Neural progenitor cell (in vitro differentiated cells): ENCODE measurements around the gene PVALEF. TPM values are rescaled to one million over a fixed set of nuclear protein-coding genes. Genes with fewer than 3 reads are reported as not detected.

Source experiments
- DNase-seq: peaks from one replicate; pipeline ENCODE4 v3.0.0-alpha.2; 2016; ENCODE audit warnings: low spot score
- H2AFZ ChIP-seq: fragments of 200-600 bp; sonication (generic); replicated peaks from 2 replicates; pipeline ENCODE4 v1.6.1; 2016; ENCODE audit warnings: antibody characterized with exemption
- H3F3A ChIP-seq: fragments of 200-600 bp; sonication (generic); 2 replicates; pipeline ENCODE4 v1.6.1; 2016; ENCODE audit warnings: antibody characterized with exemption, low read depth
- H3K27ac ChIP-seq: fragments of 200-600 bp; sonication (generic); 2 replicates; pipeline ENCODE4 v1.5.1; 2016; ENCODE audit warnings: mild to moderate bottlenecking
- H3K27me3 ChIP-seq: fragments of 200-600 bp; sonication (generic); 2 replicates; pipeline ENCODE4 v1.6.1; 2016; ENCODE audit warnings: mild to moderate bottlenecking, moderate library complexity
- H3K36me3 ChIP-seq: fragments of 200-600 bp; sonication (generic); 2 replicates; pipeline ENCODE4 v1.5.1; 2016
- H3K4me1 ChIP-seq: fragments of 200-600 bp; sonication (generic); 2 replicates; pipeline ENCODE4 v1.6.1; 2016; ENCODE audit warnings: mixed run types
- H3K4me2 ChIP-seq: fragments of 200-600 bp; sonication (generic); 2 replicates; pipeline ENCODE4 v1.6.1; 2016
- H3K4me3 ChIP-seq: fragments of 200-600 bp; sonication (generic); 2 replicates; pipeline ENCODE4 v1.5.1; 2016
- H3K79me2 ChIP-seq: fragments of 200-600 bp; sonication (generic); 2 replicates; pipeline ENCODE4 v1.6.1; 2016; ENCODE audit warnings: low read depth
- H3K9ac ChIP-seq: fragments of 200-600 bp; sonication (generic); 2 replicates; pipeline ENCODE4 v1.6.1; 2016
- H3K9me3 ChIP-seq: fragments of 200-600 bp; sonication (generic); 2 replicates; pipeline ENCODE4 v1.5.1; 2016; ENCODE audit warnings: low read depth
- H4K20me1 ChIP-seq: fragments of 200-600 bp; sonication (generic); 2 replicates; pipeline ENCODE4 v1.6.1; 2016; ENCODE audit warnings: low read depth
- H3K27ac Mint-ChIP-seq: 3 replicates; pipeline ENCODE4 v1.8.0; 2021; ENCODE audit warnings: mixed read lengths
- H3K27me3 Mint-ChIP-seq: 2 replicates; pipeline ENCODE4 v1.8.0; 2022; ENCODE audit warnings: low read depth, mild to moderate bottlenecking, inconsistent platforms, moderate library complexity, mixed read lengths; ENCODE audit not compliant: insufficient read depth
- H3K36me3 Mint-ChIP-seq: 3 replicates; pipeline ENCODE4 v1.8.0; 2021; ENCODE audit warnings: mixed read lengths
- H3K4me1 Mint-ChIP-seq: 3 replicates; pipeline ENCODE4 v1.8.0; 2021; ENCODE audit warnings: mixed read lengths
- H3K4me3 Mint-ChIP-seq: 3 replicates; pipeline ENCODE4 v1.8.0; 2021; ENCODE audit warnings: mild to moderate bottlenecking, moderate library complexity, mixed read lengths
- H3K9me3 Mint-ChIP-seq: 3 replicates; pipeline ENCODE4 v1.8.0; 2020; ENCODE audit warnings: mixed read lengths
- CTCF ChIP-seq: fragments of 200-600 bp; sonication (generic); IDR thresholded peaks from 2 replicates; pipeline ENCODE4 v1.5.1; 2017; ENCODE audit warnings: antibody characterized with exemption, mild to moderate bottlenecking
- EZH2 ChIP-seq: fragments of 200-600 bp; sonication (generic); IDR thresholded peaks from 2 replicates; pipeline ENCODE4 v1.6.1; 2017; ENCODE audit warnings: antibody characterized with exemption, mild to moderate bottlenecking, moderate library complexity
- EZH2phosphoT487 ChIP-seq: fragments of 200-600 bp; sonication (generic); IDR thresholded peaks from 2 replicates; pipeline ENCODE4 v1.6.1; 2017; ENCODE audit warnings: antibody characterized with exemption
- total RNA-seq: library from RNA; depleted of rRNA; stranded (reverse); fragments of >200 nt; gene quantifications from 2 replicates; pipeline ENCODE4 v1.2.3, GENCODE V29; 2015; ENCODE audit warnings: low replicate concordance

PVALEF gene
- total RNA-seq, 1 donor from 2014 or later: not detected

DNA sequence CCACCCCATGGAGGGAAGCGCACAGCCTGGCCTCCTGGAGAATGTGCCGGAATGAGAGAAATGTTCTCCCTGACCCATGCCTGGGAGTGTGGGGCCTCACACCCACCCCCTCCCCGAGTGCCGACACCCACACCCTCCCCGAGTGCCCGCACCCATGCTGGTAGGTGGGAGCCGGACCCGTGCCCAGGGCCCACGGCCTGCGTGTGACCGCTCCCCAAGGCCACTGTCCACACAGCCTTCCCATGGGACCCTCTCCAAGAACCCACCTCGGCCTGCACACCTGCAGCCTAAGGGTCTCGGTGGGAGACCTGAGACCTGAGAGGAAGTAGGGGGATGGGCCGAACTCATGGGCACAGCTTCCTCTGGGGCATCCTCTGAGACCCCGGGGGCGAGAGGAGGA lies 3.3 kb upstream of the PVALEF start:
- Mint-ChIP-seq H3K9me3 (no peaks in the 10 kb centered on the region), H3K27ac (no peak overlapping the region), H3K4me3 (no peak overlapping the region), H3K27me3 (no peaks in the 10 kb centered on the region), H3K4me1 (peaks cover 7% of the 10 kb centered on the region), H3K36me3 (no peaks in the 10 kb centered on the region)
- no peak overlapping the region for H2AFZ ChIP-seq
- TF ChIP-seq EZH2phosphoT487 (no peak), CTCF (no peak), EZH2 (no peak)
- H3K9ac ChIP-seq: no peak overlapping the region
- H3K9me3 ChIP-seq: no peaks in the 10 kb centered on the region
- H3K4me2 ChIP-seq: no peak overlapping the region
- H3K27ac ChIP-seq: no peak overlapping the region
- H4K20me1 ChIP-seq: no peaks in the 10 kb centered on the region
- H3K4me3 ChIP-seq: no peak overlapping the region
- peaks cover 6% of the 10 kb centered on the region for H3K27me3 ChIP-seq
- no peaks in the 10 kb centered on the region for H3K36me3 ChIP-seq
- peaks cover 13% of the 10 kb centered on the region for H3K4me1 ChIP-seq
- H3K79me2 ChIP-seq: no peaks in the 10 kb centered on the region
- no peak for DNase-seq
- peaks cover 12% of the 10 kb centered on the region for H3F3A ChIP-seq

- peaks cover 9% of the 10 kb centered on the region for H3K27me3 ChIP-seq
- H3K36me3 ChIP-seq: no peaks in the 10 kb centered on the region
- DNase-seq: no peak
- H3K27ac ChIP-seq: no peak overlapping the region
- no peak overlapping the region for H3K4me2 ChIP-seq
- Mint-ChIP-seq H3K27ac (no peak overlapping the region), H3K9me3 (no peaks in the 10 kb centered on the region), H3K36me3 (no peaks in the 10 kb centered on the region), H3K27me3 (no peaks in the 10 kb centered on the region), H3K4me3 (no peak overlapping the region), H3K4me1 (peaks cover 10% of the 10 kb centered on the region)
- H3K4me3 ChIP-seq: no peak overlapping the region
- no peak for TF ChIP-seq CTCF
- no peaks in the 10 kb centered on the region for H3K9me3 ChIP-seq
- H4K20me1 ChIP-seq: no peaks in the 10 kb centered on the region
- peaks cover 12% of the 10 kb centered on the region for H3F3A ChIP-seq
- H3K4me1 ChIP-seq: peaks cover 13% of the 10 kb centered on the region
- H2AFZ ChIP-seq: no peak overlapping the region
- no peak overlapping the region for H3K9ac ChIP-seq
- H3K79me2 ChIP-seq: no peaks in the 10 kb centered on the region
Observed at GRCh38 chr17:81162491-81162890, 2.8 kb upstream of the PVALEF start.

GRCh38 chr17:81163051-81163695 lies 2.1 kb upstream of the PVALEF start:
- Mint-ChIP-seq H3K9me3 (no peaks in the 10 kb centered on the region), H3K4me3 (no peak overlapping the region), H3K36me3 (no peaks in the 10 kb centered on the region), H3K27ac (peak overlapping the region; percentile 72), H3K27me3 (no peaks in the 10 kb centered on the region), H3K4me1 (peaks cover 10% of the 10 kb centered on the region)
- Histone ChIP-seq H3K79me2 (no peaks in the 10 kb centered on the region), H3F3A (peaks cover 12% of the 10 kb centered on the region), H3K9ac (no peak overlapping the region), H4K20me1 (no peaks in the 10 kb centered on the region), H3K4me3 (no peak overlapping the region), H3K36me3 (no peaks in the 10 kb centered on the region), H3K4me2 (no peak overlapping the region), H3K9me3 (no peaks in the 10 kb centered on the region), H3K27ac (no peak overlapping the region), H3K4me1 (peaks cover 13% of the 10 kb centered on the region), H2AFZ (no peak overlapping the region), H3K27me3 (peaks cover 9% of the 10 kb centered on the region)
- TF ChIP-seq EZH2 (no peak), CTCF (no peak), EZH2phosphoT487 (no peak)
- no peak for DNase-seq
